BJ (cell line): Measurements from ENCODE around the gene ANKRD13C. TPM values are rescaled to one million over a fixed set of nuclear protein-coding genes. Genes with fewer than 3 reads are reported as not detected.

Experiments used
- CTCF ChIA-PET: fragments of 350-600 bp; formaldehyde crosslinking; extraction: SDS; loops from one replicate; lab custom pipeline; 2021; ENCODE audit warnings: antibody characterized with exemption, inconsistent platforms; lab: Yijun Ruan, JAX
- POLR2A ChIA-PET: fragments of 300-600 bp; sonication (Branson Sonifier 250); formaldehyde crosslinking; extraction: SDS; loops from one replicate; lab custom pipeline; 2021; ENCODE audit warnings: antibody characterized with exemption; lab: Charles Lee
- DNase-seq: peaks from one replicate; pipeline ENCODE4 v3.0.0-alpha.2; 2011; ENCODE audit warnings: low read depth
- H3K27me3 ChIP-seq: 2 replicates; pipeline ENCODE4 v1.6.0; 2011; ENCODE audit warnings: low read length; ENCODE audit not compliant: control insufficient read depth, insufficient read depth
- H3K36me3 ChIP-seq: 2 replicates; pipeline ENCODE4 v1.5.1; 2011; ENCODE audit warnings: low read length; ENCODE audit not compliant: control insufficient read depth, insufficient read depth
- H3K4me3 ChIP-seq: 2 replicates; pipeline ENCODE4 v1.5.1; 2011; ENCODE audit warnings: low read depth, mild to moderate bottlenecking, control low read depth, low read length
- polyA plus RNA-seq: library from polyadenylated mRNA; depleted of rRNA; stranded (reverse); fragments of >200 nt; gene quantifications from 2 replicates; pipeline ENCODE4 v1.2.3, GENCODE V29; 2011; rRNA removed
- TF ChIP-seq, protein P1 (sequence below): IDR thresholded peaks from 2 replicates; pipeline ENCODE4 v1.5.1; 2011; ENCODE audit warnings: low read depth, mild to moderate bottlenecking, control low read depth, inconsistent platforms, low read length, moderate library complexity; ENCODE audit not compliant: insufficient read depth

Gene ANKRD13C
- polyA plus RNA-seq, 1 experiment = 7.8 TPM

GRCh38 chr1:70211541-70211940, 143.0 kb downstream of the ANKRD13C start:
- no peak overlapping the region for H3K4me3 ChIP-seq
- ChIA-PET POLR2A (no interaction called here), CTCF (interaction anchor here (0.6 kb wide), 1 partner anchor 10 kb away, joined by 3 read pairs; the partner anchor contains the start of gene SRSF11)
- DNase-seq = no peak
- no peaks in the 10 kb centered on the region; the same call in 1 of the 2 replicates for H3K36me3 ChIP-seq
- TF ChIP-seq, protein P1, sequence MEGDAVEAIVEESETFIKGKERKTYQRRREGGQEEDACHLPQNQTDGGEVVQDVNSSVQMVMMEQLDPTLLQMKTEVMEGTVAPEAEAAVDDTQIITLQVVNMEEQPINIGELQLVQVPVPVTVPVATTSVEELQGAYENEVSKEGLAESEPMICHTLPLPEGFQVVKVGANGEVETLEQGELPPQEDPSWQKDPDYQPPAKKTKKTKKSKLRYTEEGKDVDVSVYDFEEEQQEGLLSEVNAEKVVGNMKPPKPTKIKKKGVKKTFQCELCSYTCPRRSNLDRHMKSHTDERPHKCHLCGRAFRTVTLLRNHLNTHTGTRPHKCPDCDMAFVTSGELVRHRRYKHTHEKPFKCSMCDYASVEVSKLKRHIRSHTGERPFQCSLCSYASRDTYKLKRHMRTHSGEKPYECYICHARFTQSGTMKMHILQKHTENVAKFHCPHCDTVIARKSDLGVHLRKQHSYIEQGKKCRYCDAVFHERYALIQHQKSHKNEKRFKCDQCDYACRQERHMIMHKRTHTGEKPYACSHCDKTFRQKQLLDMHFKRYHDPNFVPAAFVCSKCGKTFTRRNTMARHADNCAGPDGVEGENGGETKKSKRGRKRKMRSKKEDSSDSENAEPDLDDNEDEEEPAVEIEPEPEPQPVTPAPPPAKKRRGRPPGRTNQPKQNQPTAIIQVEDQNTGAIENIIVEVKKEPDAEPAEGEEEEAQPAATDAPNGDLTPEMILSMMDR = no peak
- no peaks in the 10 kb centered on the region for H3K27me3 ChIP-seq

DNA sequence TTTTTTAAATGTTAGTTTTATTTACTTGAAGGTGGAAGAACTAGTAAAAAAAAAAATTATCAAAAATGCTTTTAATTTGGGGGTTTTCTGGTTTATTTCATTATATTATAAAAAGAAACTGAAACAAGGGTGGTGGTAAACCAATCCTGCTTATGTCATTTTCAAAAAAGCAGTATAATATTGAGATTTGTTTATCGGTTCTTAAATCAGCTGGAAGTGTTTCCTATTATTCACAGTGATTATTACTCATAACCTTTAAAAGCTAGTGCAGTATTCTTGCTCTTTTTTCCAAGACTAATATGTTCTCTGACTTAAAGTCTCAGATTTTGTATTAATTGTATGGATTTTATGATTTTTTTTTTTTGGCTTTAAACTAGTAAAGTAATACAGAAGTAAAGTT, 143.7 kb downstream of the ANKRD13C start:
- ChIA-PET CTCF (interaction anchor here (0.6 kb wide), 2 partner anchors 11 to 87 kb away, joined by 3 to 4 read pairs; partner anchors contain the start of gene SRSF11), POLR2A (no interaction called here)
- H3K27me3 ChIP-seq = no peaks in the 10 kb centered on the region
- no peaks in the 10 kb centered on the region; the same call in 1 of the 2 replicates for H3K36me3 ChIP-seq
- TF ChIP-seq, protein P1 = no peak
- no peak overlapping the region for H3K4me3 ChIP-seq
- no peak for DNase-seq

Other genes starting within 250 kb of the ANKRD13C start
- gene LRRC40, start 149.1 kb downstream of the ANKRD13C start, polyA plus RNA-seq = 5.0 and 12.3 TPM in 2 replicates
- 208 and 229 TPM in 2 replicates for gene SRSF11, start 133.3 kb downstream of the ANKRD13C start, polyA plus RNA-seq
- gene CTH, start 56.5 kb upstream of the ANKRD13C start, polyA plus RNA-seq = 5.2 and 7.2 TPM in 2 replicates